ENCODE results near the gene POLR3GL.

The POLR3GL gene

GRCh38 chr1:145951526-145951925 is 13.0 kb upstream of the POLR3GL start:
- no peak for DNase-seq

- DNase-seq: no peak
Observed at GRCh38 chr1:145952903-145953302, 11.6 kb upstream of the POLR3GL start.

GRCh38 chr1:145953861-145954260 is 10.6 kb upstream of the POLR3GL start:
- DNase-seq: no peak

GRCh38 chr1:145955436-145955835 is 9.1 kb upstream of the POLR3GL start:
- DNase-seq: no peak

- no peak for DNase-seq
Observed at GRCh38 chr1:145956361-145956760, 8.1 kb upstream of the POLR3GL start.

GRCh38 chr1:145956781-145957442 is 7.6 kb upstream of the POLR3GL start:
- DNase-seq: no peak

- peak; percentile 90 to 92 for DNase-seq
Observed at GRCh38 chr1:145957443-145958319, 6.8 kb upstream of the POLR3GL start, which contains the start of gene LIX1L. TSS of gene LIX1L (minus strand) at chr1:145958017. CDS start at chr1:145957927, 90 bp downstream.

GRCh38 chr1:145958734-145959133 is 5.8 kb upstream of the POLR3GL start:
- no peak for DNase-seq

- no peak for DNase-seq
Observed at GRCh38 chr1:145959333-145959732, 5.2 kb upstream of the POLR3GL start.

- DNase-seq: no peak
Observed at GRCh38 chr1:145959957-145960467, 4.5 kb upstream of the POLR3GL start.

GRCh38 chr1:145960468-145961108 is 3.9 kb upstream of the POLR3GL start:
- peak; percentile 75 to 79 for DNase-seq

GRCh38 chr1:145961109-145961424 is 3.4 kb upstream of the POLR3GL start:
- DNase-seq: no peak

GRCh38 chr1:145961425-145962156 is 2.9 kb upstream of the POLR3GL start:
- no peak for DNase-seq

GRCh38 chr1:145962157-145963102 is 2.1 kb upstream of the POLR3GL start:
- DNase-seq: no peak

GRCh38 chr1:145963265-145964019 is 1.0 kb upstream of the POLR3GL start:
- DNase-seq: no peak

GRCh38 chr1:145965119-145965744 is 742 bp downstream of the POLR3GL start:
- no peak for DNase-seq

GRCh38 chr1:145967288-145967687 is 2.8 kb downstream of the POLR3GL start:
- DNase-seq: no peak

GRCh38 chr1:145972580-145972979 is 8.1 kb downstream of the POLR3GL start:
- DNase-seq: no peak

GRCh38 chr1:145974721-145975120 is 10.2 kb downstream of the POLR3GL start:
- DNase-seq: no peak

- no peak for DNase-seq
Observed at GRCh38 chr1:145975216-145975615, 10.7 kb downstream of the POLR3GL start.
